Keratinocyte (primary cell): ENCODE data around the gene STRN4. TPM values are rescaled to one million over a fixed set of nuclear protein-coding genes. Genes with fewer than 3 reads are reported as not detected.

ENCODE experiments used
- DNase-seq: peaks from one replicate; pipeline ENCODE4 v3.0.0-alpha.2; 2011; ENCODE audit warnings: low read depth, missing footprints, low spot score
- FAIRE-seq: peaks from 2 replicates; lab custom pipeline; 2011; peaks lifted over from hg19 to GRCh38; lab: Jason Lieb, UNC
- H2AFZ ChIP-seq: 2 replicates; pipeline ENCODE4 v1.6.0; 2012; ENCODE audit warnings: low read length, control low read depth, inconsistent platforms; ENCODE audit not compliant: control insufficient read depth
- H3K27ac ChIP-seq: 2 replicates; pipeline ENCODE4 v1.5.1; 2011; ENCODE audit warnings: low read length; ENCODE audit not compliant: control insufficient read depth, insufficient read depth
- H3K27me3 ChIP-seq: 3 replicates; pipeline ENCODE4 v1.6.0; 2011; ENCODE audit warnings: low read length; ENCODE audit not compliant: control insufficient read depth, insufficient read depth; ENCODE audit errors: extremely low read depth
- H3K36me3 ChIP-seq, 2 experiments: 2 replicates in 1 of 2; 3 replicates in 1 of 2; pipeline ENCODE4 v1.5.1; 2011; ENCODE audit warnings: low read length in 2 of 2, mild to moderate bottlenecking in 1 of 2; ENCODE audit not compliant: control insufficient read depth in 2 of 2, insufficient read depth in 2 of 2; ENCODE audit errors: extremely low read depth in 1 of 2
- H3K4me1 ChIP-seq: 3 replicates; pipeline ENCODE4 v1.5.1; 2011; ENCODE audit warnings: low read length; ENCODE audit not compliant: control insufficient read depth, insufficient read depth; ENCODE audit errors: extremely low read depth
- H3K4me2 ChIP-seq: 3 replicates; pipeline ENCODE4 v1.6.0; 2011; ENCODE audit warnings: low read depth, low read length; ENCODE audit not compliant: control insufficient read depth, insufficient read depth; ENCODE audit errors: extremely low read depth
- H3K4me3 ChIP-seq, 3 experiments: fragments of 200-600 bp in 1 of 3; sonication (generic) in 1 of 3; 2 replicates in 2 of 3; 3 replicates in 1 of 3; pipeline ENCODE4 v1.5.1; 2011 to 2016; ENCODE audit warnings: low read length in 3 of 3, mild to moderate bottlenecking in 3 of 3, control low read depth in 2 of 3, inconsistent platforms in 1 of 3, low read depth in 1 of 3, mixed read lengths in 1 of 3, mixed run types in 1 of 3, moderate library complexity in 1 of 3; ENCODE audit not compliant: control insufficient read depth in 2 of 3, insufficient read depth in 2 of 3; ENCODE audit errors: extremely low read depth in 1 of 3
- H3K79me2 ChIP-seq: 2 replicates; pipeline ENCODE4 v1.6.0; 2012; ENCODE audit warnings: low read length; ENCODE audit not compliant: control insufficient read depth, insufficient read depth
- H3K9ac ChIP-seq: 3 replicates; pipeline ENCODE4 v1.6.0; 2011; ENCODE audit warnings: low read length; ENCODE audit not compliant: control insufficient read depth, insufficient read depth; ENCODE audit errors: extremely low read depth
- H3K9me1 ChIP-seq: 3 replicates; pipeline ENCODE4 v1.6.0; 2011; ENCODE audit warnings: low read length; ENCODE audit not compliant: control insufficient read depth, insufficient read depth; ENCODE audit errors: extremely low read depth
- H3K9me3 ChIP-seq: 2 replicates; pipeline ENCODE4 v1.5.1; 2012; ENCODE audit warnings: low read depth, low read length; ENCODE audit not compliant: control insufficient read depth
- H4K20me1 ChIP-seq: 3 replicates; pipeline ENCODE4 v1.6.0; 2011; ENCODE audit warnings: low read length; ENCODE audit not compliant: control insufficient read depth, insufficient read depth; ENCODE audit errors: extremely low read depth
- EZH2 ChIP-seq: IDR thresholded peaks from one replicate; pipeline ENCODE4 v1.6.1; 2012; ENCODE audit warnings: inconsistent platforms, mild to moderate bottlenecking, low read length, moderate library complexity
- dilution Hi-C: fragments of 300-500 bp; cut with MboI; formaldehyde crosslinking; loops from one replicate; pipeline ENCODE4 v1.7.0; 2020; ENCODE audit warnings: low sequenced_read_pairs; ENCODE audit not compliant: extremely low pct_ligation_motif_present
- polyA minus RNA-seq, 3 experiments: library from RNA; depleted of rRNA, polyadenylated mRNA; stranded (reverse); fragments of >200 nt; gene quantifications; 1 replicate in 1 of 3; 2 replicates in 1 of 3; 3 replicates in 1 of 3; pipeline ENCODE4 v1.2.3, GENCODE V29; 2011
- polyA plus RNA-seq, 5 experiments: library from polyadenylated mRNA; depleted of rRNA in 3 of 5; stranded (reverse) in 3 of 5; stranded (forward) in 1 of 5; unstranded in 1 of 5; fragments of >200 nt; gene quantifications; 1 replicate in 1 of 5; 2 replicates in 3 of 5; 3 replicates in 1 of 5; pipeline versions ENCODE4 v1.2.1 to v1.2.3, GENCODE V29; 2011 to 2012; ENCODE audit warnings: missing spikeins in 2 of 5, low read depth in 1 of 5, low replicate concordance in 1 of 5
- TF ChIP-seq, protein P1 (sequence below), 3 experiments: IDR thresholded peaks in 1 of 3; conservative IDR thresholded peaks in 1 of 3; optimal IDR thresholded peaks in 1 of 3; 2 replicates in 2 of 3; 3 replicates in 1 of 3; pipeline versions ENCODE3 to v1.5.1; 2011; ENCODE audit warnings: low read length in 3 of 3, mild to moderate bottlenecking in 3 of 3, moderate library complexity in 2 of 3, control low read depth in 1 of 3, inconsistent platforms in 1 of 3; ENCODE audit not compliant: insufficient read depth in 2 of 3; ENCODE audit errors: extremely low read depth in 1 of 3

Gene STRN4, protein sequence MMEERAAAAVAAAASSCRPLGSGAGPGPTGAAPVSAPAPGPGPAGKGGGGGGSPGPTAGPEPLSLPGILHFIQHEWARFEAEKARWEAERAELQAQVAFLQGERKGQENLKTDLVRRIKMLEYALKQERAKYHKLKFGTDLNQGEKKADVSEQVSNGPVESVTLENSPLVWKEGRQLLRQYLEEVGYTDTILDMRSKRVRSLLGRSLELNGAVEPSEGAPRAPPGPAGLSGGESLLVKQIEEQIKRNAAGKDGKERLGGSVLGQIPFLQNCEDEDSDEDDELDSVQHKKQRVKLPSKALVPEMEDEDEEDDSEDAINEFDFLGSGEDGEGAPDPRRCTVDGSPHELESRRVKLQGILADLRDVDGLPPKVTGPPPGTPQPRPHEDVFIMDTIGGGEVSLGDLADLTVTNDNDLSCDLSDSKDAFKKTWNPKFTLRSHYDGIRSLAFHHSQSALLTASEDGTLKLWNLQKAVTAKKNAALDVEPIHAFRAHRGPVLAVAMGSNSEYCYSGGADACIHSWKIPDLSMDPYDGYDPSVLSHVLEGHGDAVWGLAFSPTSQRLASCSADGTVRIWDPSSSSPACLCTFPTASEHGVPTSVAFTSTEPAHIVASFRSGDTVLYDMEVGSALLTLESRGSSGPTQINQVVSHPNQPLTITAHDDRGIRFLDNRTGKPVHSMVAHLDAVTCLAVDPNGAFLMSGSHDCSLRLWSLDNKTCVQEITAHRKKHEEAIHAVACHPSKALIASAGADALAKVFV
- 37.3 to 57.0 TPM (median 45.8 TPM) in 3 replicates for polyA plus RNA-seq
- 59.7 TPM for polyA plus RNA-seq (2011; ENCODE audit: low read depth)
- 42.0 and 88.9 TPM in 2 replicates for polyA plus RNA-seq (2011; cell fraction: cytosol; rRNA removed)
- 69.4 and 94.0 TPM in 2 replicates for polyA plus RNA-seq (2011; cell fraction: nucleus; rRNA removed)
- polyA plus RNA-seq (2012; ENCODE audit: low replicate concordance), result 36.7 and 55.0 TPM in 2 replicates
- polyA minus RNA-seq, result 55.6 to 205 TPM (median 59.7 TPM) in 3 replicates
- 84.6 TPM for polyA minus RNA-seq (2011; cell fraction: cytosol; rRNA and poly(A)+ RNA removed)
- polyA minus RNA-seq (2011; cell fraction: nucleus; rRNA and poly(A)+ RNA removed), result 47.5 and 53.7 TPM in 2 replicates

DNA sequence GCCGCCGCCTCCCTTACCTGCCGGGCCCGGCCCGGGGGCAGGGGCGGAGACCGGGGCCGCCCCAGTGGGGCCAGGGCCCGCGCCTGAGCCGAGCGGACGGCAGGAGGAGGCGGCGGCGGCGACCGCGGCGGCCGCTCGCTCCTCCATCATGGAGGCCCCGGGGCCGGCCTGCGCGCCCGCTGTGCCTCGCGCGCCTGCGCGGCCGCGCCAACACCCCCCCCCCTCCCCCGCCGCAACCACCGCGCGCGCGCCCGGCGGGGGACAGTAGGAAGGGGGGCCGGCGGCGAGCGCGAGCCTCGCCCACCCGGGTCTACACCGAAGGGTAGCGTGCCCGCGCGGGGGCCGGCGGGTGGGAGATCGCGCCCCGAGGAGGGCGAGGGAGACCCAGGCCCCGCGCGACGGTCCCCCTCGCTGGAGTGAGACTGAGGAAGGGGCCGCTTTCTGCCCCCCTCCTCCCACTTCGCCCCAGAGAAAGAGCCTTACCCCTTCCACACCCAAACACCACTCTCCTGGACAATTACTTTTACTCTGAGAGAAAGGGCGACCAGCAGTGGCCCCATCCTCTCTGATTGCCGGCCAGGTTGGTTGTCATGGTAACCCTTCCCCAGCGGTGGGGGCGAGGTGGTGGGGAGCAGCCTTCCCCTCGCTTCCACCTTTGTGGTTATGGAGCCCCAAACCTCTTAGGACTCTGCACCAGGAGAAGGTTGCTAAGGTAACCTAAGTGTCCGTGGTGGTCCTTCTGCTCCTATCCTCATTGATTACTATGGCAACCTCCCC, at the start of gene STRN4:
TSS of gene STRN4 (minus strand) at position 170 of the 777 bp plus-strand sequence. CDS start at position 150, 20 bp downstream.
- Histone ChIP-seq H3K36me3 (peaks cover 4 to 17% of the 10 kb centered on the region in 2 experiments), H3K27ac (peak within 1 kb of the TSS; percentile 52), H3K4me1 (peaks cover 18% of the 10 kb centered on the region), H2AFZ (peak within 1 kb of the TSS; percentile 64), H3K4me3 (peak within 1 kb of the TSS; percentile 92 to 98 (median 94)), H3K9ac (peak within 1 kb of the TSS; percentile 89), H3K4me2 (peak within 1 kb of the TSS; percentile 94), H3K79me2 (peaks cover 51% of the 10 kb centered on the region), H3K27me3 (no peaks in the 10 kb centered on the region), H3K9me1 (peaks cover 3% of the 10 kb centered on the region), H3K9me3 (no peaks in the 10 kb centered on the region), H4K20me1 (peaks cover 16% of the 10 kb centered on the region)
- DNase-seq (no peak), FAIRE-seq (no peak)
- TF ChIP-seq EZH2, result no peak
- TF ChIP-seq, protein P1, sequence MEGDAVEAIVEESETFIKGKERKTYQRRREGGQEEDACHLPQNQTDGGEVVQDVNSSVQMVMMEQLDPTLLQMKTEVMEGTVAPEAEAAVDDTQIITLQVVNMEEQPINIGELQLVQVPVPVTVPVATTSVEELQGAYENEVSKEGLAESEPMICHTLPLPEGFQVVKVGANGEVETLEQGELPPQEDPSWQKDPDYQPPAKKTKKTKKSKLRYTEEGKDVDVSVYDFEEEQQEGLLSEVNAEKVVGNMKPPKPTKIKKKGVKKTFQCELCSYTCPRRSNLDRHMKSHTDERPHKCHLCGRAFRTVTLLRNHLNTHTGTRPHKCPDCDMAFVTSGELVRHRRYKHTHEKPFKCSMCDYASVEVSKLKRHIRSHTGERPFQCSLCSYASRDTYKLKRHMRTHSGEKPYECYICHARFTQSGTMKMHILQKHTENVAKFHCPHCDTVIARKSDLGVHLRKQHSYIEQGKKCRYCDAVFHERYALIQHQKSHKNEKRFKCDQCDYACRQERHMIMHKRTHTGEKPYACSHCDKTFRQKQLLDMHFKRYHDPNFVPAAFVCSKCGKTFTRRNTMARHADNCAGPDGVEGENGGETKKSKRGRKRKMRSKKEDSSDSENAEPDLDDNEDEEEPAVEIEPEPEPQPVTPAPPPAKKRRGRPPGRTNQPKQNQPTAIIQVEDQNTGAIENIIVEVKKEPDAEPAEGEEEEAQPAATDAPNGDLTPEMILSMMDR (optimal IDR thresholded peaks at IDR 0.05 in 1 of 3, IDR thresholded peaks at IDR 0.05 in 1 of 3, conservative IDR thresholded peaks at IDR 0.05 in 1 of 3; ENCODE audit: extremely low read depth in 1 of 3, insufficient read depth in 2 of 3, low read length in 3 of 3), result no peak
- dilution Hi-C loops, result no loop called here

DNA sequence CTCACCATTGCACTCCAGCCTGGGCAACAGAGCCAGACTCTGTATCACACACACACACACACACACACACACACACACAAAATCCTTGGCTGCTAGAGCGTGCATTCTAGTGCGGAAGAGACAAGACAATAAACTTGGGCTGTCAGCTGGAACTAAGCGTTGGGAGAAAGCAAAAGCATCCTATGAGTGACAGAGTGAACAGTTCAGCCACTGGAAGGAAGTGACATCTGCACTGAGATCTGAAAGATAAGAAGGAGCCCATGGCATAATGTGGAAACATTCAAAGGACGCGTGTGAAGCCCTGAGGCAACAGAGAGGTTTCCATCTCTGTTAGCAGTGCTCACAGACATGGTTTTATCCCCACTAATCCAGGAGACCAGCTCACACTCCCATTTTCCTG, 45.7 kb upstream of the STRN4 start:
- FAIRE-seq (no peak), DNase-seq (no peak)
- no peaks in the 10 kb centered on the region for H3K36me3 ChIP-seq
- H2AFZ ChIP-seq, result no peak overlapping the region
- no peak overlapping the region for H3K9ac ChIP-seq
- no peak overlapping the region for H3K4me3 ChIP-seq
- H3K27ac ChIP-seq, result no peak overlapping the region
- peaks cover 20% of the 10 kb centered on the region for H3K4me1 ChIP-seq
- H4K20me1 ChIP-seq, result no peaks in the 10 kb centered on the region
- H3K27me3 ChIP-seq, result no peaks in the 10 kb centered on the region
- dilution Hi-C loops, result no loop called here
- no peaks in the 10 kb centered on the region for H3K9me1 ChIP-seq
- no peak overlapping the region for H3K4me2 ChIP-seq
- TF ChIP-seq, protein P1 (optimal IDR thresholded peaks at IDR 0.05 in 1 of 3, IDR thresholded peaks at IDR 0.05 in 1 of 3, conservative IDR thresholded peaks at IDR 0.05 in 1 of 3; ENCODE audit: extremely low read depth in 1 of 3, insufficient read depth in 2 of 3, low read length in 3 of 3), result no peak
- no peaks in the 10 kb centered on the region for H3K9me3 ChIP-seq
- peaks cover 14% of the 10 kb centered on the region for H3K79me2 ChIP-seq
